ENCODE results near the gene LNX1.

LNX1 gene

GRCh38 chr4:53591372-53591892, at the start of gene LNX1:
Gene LNX1, minus strand, starts transcription at chr4:53591486. Its CDS starts 17,484 bp downstream, at chr4:53574002.
- no peak for DNase-seq (ENCODE audit: low spot score)

DNA sequence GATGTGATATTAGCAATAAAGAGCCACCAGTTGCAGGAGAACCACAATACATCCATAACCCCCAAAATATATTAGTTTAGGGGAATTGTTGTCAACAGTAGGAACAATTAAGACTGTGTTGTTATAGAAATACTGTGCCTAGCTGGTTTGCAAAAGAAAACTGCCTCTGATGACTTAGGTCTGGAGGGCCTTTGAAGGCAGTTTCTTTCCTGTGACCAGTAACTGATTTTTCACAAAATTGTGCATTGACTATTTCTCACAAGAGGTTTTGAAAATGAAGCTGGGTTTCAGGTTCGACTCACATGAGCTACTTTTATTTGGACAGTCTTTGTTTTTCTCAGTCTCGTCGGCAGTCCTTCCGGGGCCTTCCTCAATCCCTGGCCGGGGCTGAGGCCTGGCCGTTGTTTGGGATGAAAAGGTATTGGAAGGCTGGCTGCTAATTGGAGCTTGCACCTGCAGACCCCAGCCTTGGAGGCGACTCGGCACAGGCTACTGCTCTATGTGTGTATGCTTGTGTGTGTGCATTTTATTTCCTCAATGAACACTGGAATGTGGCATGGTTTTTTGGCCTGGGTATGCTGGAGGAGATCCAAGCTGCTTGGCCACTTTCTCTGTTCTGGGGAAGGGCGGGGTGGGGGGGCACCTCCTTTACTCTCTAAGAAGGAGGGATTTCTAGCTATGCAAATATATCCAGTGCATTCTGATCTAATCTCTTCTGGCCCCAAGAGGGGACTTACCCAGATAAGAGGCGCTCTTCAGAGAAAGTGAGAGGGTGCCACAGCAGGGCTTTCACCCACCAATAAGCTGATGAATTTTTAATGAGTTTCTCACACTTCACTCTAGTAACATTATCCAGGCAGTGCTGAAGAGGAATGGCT, 49.5 kb upstream of the LNX1 start:
- FAIRE-seq, result no peak
- no peak for DNase-seq (ENCODE audit: low spot score)

More at GRCh38 chr4:53591372-53591892, at the start of gene LNX1:
- FAIRE-seq, result no peak

DNA sequence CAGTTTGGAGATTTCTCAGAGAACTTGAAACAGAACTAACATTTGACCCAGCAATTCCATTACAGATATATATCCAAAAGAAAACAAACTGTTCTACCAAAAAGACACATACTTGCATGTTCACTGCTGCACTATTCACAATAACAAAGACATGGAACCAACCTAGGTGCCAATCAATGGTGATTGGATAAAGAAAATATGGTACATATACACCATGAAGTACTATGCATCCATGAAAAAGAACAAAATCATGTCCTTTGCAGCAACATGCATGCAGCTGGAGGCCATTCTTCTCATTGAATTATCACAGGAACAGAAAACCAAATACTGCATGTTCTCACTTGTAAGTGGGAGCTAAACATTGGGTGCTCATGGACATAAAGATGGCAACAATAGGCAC, 47.6 kb upstream of the LNX1 start:
- FAIRE-seq (no peak), DNase-seq (ENCODE audit: low spot score) (no peak)

- no peak for FAIRE-seq
- DNase-seq (ENCODE audit: low spot score), result no peak
Observed at GRCh38 chr4:53637348-53637747, 46.1 kb upstream of the LNX1 start.

GRCh38 chr4:53635697-53636483, 44.6 kb upstream of the LNX1 start:
- no peak for DNase-seq (ENCODE audit: low spot score)
- no peak for FAIRE-seq

GRCh38 chr4:53633608-53634007, 42.3 kb upstream of the LNX1 start:
- FAIRE-seq (no peak), DNase-seq (ENCODE audit: low spot score) (no peak)

DNA sequence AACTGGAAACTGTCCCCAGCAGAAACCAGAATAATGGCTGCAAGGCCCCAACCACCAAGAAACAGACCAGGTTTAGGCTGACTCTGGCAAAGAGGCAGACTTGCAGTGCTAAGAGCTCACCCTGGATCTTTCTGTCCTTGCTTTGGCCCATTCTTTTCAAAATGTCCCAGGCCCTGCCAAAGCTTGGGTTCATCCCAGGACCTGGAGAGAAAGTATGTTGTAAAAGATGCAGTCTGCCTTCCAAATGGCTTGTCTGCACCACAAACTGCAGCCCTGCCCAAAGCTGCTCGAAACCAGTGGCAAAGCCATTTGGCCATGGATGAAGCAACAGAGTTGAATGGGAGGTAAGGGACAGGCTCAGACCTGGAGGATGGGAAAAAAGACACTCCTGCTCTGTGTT, 38.0 kb upstream of the LNX1 start:
- FAIRE-seq (no peak), DNase-seq (ENCODE audit: low spot score) (no peak)

DNA sequence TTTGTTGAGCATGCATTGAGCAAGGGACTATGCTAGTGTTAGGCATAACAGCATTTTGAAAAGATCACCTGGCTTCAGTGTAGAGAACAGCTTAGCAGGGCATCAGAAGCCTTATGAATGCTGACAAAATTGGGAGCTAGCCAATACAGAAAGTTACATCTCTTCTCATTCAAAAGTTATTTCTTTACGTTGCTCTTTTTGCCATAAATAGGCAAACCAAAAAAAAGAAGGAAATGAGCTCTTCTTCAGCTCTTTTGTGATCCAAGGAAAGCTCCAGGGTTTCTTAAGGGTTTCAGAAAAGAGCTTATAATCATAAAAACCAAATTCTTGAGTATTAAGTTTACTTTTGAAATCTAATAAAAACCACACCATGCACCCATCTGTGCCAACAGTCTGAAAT, 35.2 kb upstream of the LNX1 start:
- no peak for FAIRE-seq
- DNase-seq (ENCODE audit: low spot score), result no peak

DNA sequence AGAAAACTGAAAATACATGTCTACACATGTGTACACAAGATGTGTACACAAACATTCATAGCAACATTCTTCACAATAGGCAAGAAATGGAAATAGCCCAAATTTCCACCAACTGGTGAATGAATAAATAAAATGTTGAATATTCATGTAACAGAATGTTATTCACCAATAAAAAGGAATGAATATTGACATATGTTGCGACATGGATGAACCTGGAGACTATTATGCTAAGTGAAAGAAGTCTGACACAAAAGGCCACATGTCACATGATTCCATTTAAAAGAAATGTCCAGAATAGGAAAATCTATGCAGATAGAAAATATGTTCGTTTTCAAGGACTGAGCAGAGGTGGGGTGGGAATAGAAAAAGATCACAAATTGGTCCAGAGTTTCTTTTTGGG, 34.6 kb upstream of the LNX1 start:
- DNase-seq (ENCODE audit: low spot score) (no peak), FAIRE-seq (no peak)

DNA sequence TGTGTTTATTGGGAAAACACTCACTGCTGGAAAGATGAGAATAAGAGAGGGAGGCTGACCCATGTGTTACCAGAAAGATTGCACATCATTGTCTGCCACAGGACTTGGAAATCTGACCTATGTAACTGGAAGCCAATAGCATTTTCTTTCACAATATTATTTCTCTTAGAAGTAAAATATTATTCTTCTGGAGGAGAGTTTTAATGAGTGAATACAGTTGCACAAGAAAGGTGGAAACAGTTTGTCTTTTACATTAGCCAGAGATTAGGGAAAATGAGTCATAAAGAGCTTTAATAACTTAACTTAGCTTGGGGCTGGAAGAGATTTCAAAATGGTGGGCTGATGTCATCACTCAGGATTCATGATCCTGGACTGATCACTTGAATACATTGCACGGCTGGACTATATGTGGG, 31.5 kb upstream of the LNX1 start:
- DNase-seq (ENCODE audit: low spot score) (no peak), FAIRE-seq (no peak)

DNA sequence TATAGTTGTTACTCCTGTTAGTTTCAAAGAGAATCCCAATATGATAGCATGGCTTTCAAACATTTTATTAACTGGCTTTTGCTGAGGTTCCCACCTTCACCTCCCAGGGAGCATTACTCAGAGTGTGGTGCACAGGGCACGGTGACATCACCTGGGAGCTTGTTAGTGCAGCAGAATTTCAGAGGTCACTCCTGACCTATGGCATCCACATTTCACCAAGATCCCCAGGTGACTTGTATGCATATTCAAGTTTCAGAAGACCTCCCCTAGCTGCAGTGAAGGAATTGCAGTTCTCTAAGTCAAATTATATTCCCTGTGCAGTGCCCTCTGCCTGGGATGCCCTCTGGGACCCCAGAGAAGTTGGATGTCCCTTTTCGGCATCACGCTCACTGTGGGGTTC, 29.7 kb upstream of the LNX1 start:
- DNase-seq (ENCODE audit: low spot score), result no peak
- FAIRE-seq, result no peak

- no peak for FAIRE-seq
- DNase-seq (ENCODE audit: low spot score), result no peak
Observed at GRCh38 chr4:53619431-53619830, 28.1 kb upstream of the LNX1 start.

GRCh38 chr4:53618321-53618720, 27.0 kb upstream of the LNX1 start:
- DNase-seq (ENCODE audit: low spot score), result no peak
- FAIRE-seq, result no peak

- FAIRE-seq, result no peak
- no peak for DNase-seq (ENCODE audit: low spot score)
Observed at GRCh38 chr4:53617101-53617680, 25.9 kb upstream of the LNX1 start.

GRCh38 chr4:53616219-53616618, 24.9 kb upstream of the LNX1 start:
- no peak for FAIRE-seq

DNA sequence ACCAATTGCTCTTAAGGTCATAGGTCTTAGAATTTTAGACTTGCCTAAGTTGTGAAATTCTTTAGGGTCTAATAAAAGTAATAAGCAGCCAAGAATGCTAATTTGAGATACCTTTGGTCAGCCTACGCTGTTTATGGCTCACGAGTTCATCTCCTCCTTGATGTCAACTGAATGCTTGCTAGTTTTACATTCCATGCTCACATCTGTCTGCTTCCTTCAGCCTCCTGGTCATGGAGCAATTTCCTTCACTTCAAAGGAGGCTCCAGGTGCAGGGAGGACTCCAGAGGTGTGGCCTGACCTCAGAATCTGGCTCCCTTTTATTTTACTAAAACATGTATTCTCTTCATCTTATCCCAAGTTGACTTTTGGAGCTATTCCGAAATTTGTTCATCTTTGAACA, 23.3 kb upstream of the LNX1 start:
- no peak for FAIRE-seq
- no peak for DNase-seq (ENCODE audit: low spot score)

More at GRCh38 chr4:53616219-53616618, 24.9 kb upstream of the LNX1 start:
- no peak for DNase-seq (ENCODE audit: low spot score)

DNA sequence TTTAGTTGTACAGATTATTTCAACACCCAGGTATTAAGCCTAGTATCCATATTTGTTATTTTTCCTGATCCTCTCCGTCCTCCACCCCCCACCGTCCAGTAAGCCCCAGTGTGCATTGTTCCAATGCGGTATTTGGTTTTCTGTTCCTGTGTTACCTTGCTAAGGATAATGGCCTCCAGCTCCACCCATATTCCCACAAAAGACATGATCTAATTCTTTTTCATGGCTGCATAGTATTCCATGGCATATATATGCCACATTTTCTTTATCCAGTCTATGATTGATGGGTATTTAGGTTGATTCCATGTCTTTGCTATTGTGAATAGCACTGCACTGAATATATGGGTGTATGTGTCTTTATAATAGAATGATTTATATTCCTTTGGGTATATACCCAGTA, 22.1 kb upstream of the LNX1 start:
- no peak for DNase-seq (ENCODE audit: low spot score)
- no peak for FAIRE-seq

DNA sequence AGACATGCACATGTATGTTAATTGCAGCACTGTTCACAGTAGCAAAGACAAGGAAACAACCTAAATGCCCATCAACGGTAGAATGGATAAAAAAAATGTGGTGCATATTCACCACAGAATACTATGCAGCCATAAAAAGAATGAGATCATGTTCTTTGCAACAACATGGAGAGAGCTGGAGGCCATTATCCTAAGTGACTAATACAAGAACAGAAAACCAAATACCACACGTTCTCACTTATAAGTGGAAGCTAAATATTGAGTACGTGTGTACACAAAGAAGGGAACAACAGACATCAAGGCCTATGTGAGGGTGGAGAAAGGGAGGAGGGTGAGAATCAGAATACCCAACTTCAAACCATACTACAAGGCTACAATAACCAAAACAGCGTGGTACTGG, 17.4 kb upstream of the LNX1 start:
- DNase-seq (ENCODE audit: low spot score) (no peak), FAIRE-seq (no peak)

- FAIRE-seq (no peak), DNase-seq (ENCODE audit: low spot score) (no peak)
Observed at GRCh38 chr4:53608242-53608641, 17.0 kb upstream of the LNX1 start.

- FAIRE-seq (no peak), DNase-seq (ENCODE audit: low spot score) (no peak)
Observed at GRCh38 chr4:53605783-53606182, 14.5 kb upstream of the LNX1 start.

DNA sequence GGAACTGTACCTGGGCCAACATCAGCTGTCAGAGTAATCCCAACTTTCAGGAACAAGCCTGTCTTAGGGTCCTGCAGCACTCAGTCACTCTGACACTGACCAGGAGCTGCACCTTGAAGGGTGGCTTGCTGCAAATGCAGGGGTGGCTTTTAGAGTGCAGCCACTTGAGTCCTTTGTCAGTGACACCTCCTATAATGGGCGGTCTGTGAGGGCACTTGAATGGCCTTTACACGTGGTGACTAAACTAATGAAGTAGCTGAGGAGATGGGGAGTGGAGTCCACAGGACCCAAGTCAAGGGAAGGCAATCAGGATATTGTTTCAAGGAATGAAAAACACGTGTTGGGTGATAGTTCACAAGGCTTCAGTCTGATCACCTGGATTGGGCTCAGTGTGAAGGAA, 11.1 kb upstream of the LNX1 start:
- FAIRE-seq, result no peak

DNA sequence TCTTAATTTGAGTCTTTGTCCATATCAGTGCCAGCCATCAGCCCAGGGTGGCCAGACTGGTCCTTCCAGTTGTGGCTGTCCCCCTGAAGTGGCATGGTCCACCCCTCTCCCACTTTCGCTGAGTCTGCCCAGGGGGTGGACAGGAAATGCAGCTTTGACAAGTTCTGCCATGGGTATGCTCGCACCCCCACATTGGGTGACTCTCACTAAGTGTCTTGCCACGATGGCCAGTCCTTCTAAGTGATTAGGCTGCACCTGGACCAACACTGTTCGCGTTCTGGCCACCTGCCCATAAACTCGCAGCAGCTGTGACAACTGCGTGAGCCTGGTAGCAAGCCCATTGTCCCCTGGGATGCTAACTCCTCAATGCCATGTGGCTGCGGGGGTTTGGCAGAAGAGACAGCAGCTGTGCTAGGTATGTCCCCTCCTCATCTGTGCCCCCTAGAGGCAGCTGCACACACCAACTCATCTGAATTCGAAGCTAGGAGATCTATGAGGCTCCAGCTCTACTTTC, 10.0 kb upstream of the LNX1 start:
- DNase-seq (ENCODE audit: low spot score) (no peak), FAIRE-seq (no peak)

More for the DNA sequence above, 11.1 kb upstream of the LNX1 start:
- no peak for DNase-seq (ENCODE audit: low spot score)
